Upper lobe of left lung (tissue), 6 donors: ENCODE measurements around the gene STAP2. TPM values are rescaled to one million over a fixed set of nuclear protein-coding genes. Genes with fewer than 3 reads are reported as not detected.
"Not testable (repeated sequence)": the region's sequence is repeated elsewhere in the genome, so short reads cannot be mapped to it uniquely, and the experiment has no call there.

Source experiments
- ATAC-seq, 2 donors: fragments of 200-7000 bp; cut with Tn5 transposase; one replicate each; pipeline ENCODE4 v1.9.1; 2022; ENCODE audit warnings: mild to moderate bottlenecking in 2 of 2, moderate library complexity in 2 of 2; ENCODE audit not compliant: low FRiP score in 2 of 2
- DNase-seq, 2 donors: peaks; one replicate each; pipeline ENCODE4 v3.0.0-alpha.2; 2019 to 2020
- H3K27ac ChIP-seq, 4 donors: fragments of 200-600 bp; sonication (generic); one replicate each; pipeline ENCODE4 v1.5.1; 2016 to 2019
- H3K27me3 ChIP-seq, 4 donors: fragments of 200-600 bp; sonication (generic); one replicate each; pipeline ENCODE4 v1.5.1; 2017 to 2019
- H3K36me3 ChIP-seq, 4 donors: fragments of 200-600 bp; sonication (generic); one replicate each; pipeline ENCODE4 v1.5.1; 2016 to 2019
- H3K4me1 ChIP-seq, 4 donors: fragments of 200-600 bp; sonication (generic); one replicate each; pipeline ENCODE4 v1.5.1; 2018 to 2019
- H3K4me3 ChIP-seq, 4 donors: fragments of 200-600 bp; sonication (generic); one replicate each; pipeline ENCODE4 v1.5.1; 2017 to 2019; ENCODE audit warnings: mild to moderate bottlenecking in 2 of 4, moderate library complexity in 1 of 4
- H3K9me3 ChIP-seq, 4 donors: fragments of 200-600 bp; sonication (generic); one replicate each; pipeline ENCODE4 v1.5.1; 2018 to 2019
- CTCF ChIP-seq, 6 experiments: fragments of 450-650 bp in 4 of 6; fragments of 200-600 bp in 2 of 6; sonication (generic) in 2 of 6; IDR thresholded peaks; one replicate each; pipeline ENCODE4 v1.5.1; 2016 to 2019; ENCODE audit warnings: antibody characterized with exemption in 6 of 6
- EP300 ChIP-seq, 4 donors: sonication (generic); formaldehyde crosslinking; IDR thresholded peaks; one replicate each; pipeline ENCODE4 v1.5.1; 2017; ENCODE audit warnings: antibody characterized with exemption in 4 of 4, control low read depth in 2 of 4
- POLR2A ChIP-seq, 4 donors: fragments of 450-650 bp; IDR thresholded peaks; one replicate each; pipeline ENCODE4 v1.5.1; 2016 to 2017; ENCODE audit warnings: antibody characterized with exemption in 4 of 4, mild to moderate bottlenecking in 2 of 4
- POLR2AphosphoS5 ChIP-seq, 2 donors: sonication (generic); formaldehyde crosslinking; IDR thresholded peaks; one replicate each; pipeline ENCODE4 v1.5.1; 2017; ENCODE audit warnings: antibody characterized with exemption in 2 of 2
- WGBS, 2 donors: methylation state at CpG; one replicate each; pipeline ENCODE4 v1.1.5; 2017 to 2018; 5-methylcytosine and 5-hydroxymethylcytosine counted together
- total RNA-seq, 6 donors: library from RNA; depleted of rRNA in 4 of 6; stranded (reverse); fragments of >200 nt in 4 of 6; gene quantifications; one replicate each; pipeline versions ENCODE4 v1.1.0 to v1.2.1, GENCODE V29; 2016 to 2021
- donor health status: DM: no; HTN: no; CAD: no; lungs with moderate emphysema.
- donor health status: DM: no; HTN: yes; CAD: no; lungs with severe emphysema.

STAP2 gene
- total RNA-seq, 6 donors from 2014 or later = 11.2 to 39.8 (median 14.7) TPM

DNA sequence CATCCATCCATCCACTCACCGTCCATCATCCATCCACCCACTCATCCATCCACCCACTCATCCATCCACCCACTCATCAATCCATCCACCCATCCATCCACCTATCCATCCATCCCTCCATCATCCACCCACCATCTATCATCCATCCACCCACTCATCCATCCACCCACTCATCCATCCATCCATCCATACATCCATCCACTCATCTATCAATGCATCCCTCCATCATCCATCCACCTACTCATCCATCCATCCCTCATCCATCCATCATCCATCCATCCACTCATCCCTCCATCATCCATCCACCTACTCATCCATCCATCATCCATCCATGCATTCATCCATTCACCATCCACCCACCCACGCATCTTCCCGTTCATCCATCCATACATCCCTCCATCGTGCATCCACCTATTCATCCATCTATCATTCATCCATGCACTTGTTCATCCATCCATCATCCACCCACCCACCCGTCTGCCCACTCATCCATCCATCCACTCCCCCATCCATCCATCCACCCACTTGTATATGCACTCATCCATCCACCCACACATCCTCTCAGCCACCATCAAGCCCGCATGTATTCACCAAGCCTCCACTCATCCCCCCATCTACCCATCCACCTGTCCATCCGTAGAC is 3.6 kb downstream of the STAP2 start:
- H3K9me3 ChIP-seq = no peaks in the 10 kb centered on the region
- TF ChIP-seq POLR2AphosphoS5 (IDR thresholded peaks at IDR 0.05) = no peak
- no peak for TF ChIP-seq POLR2A (IDR thresholded peaks at IDR 0.05)
- TF ChIP-seq CTCF (IDR thresholded peaks at IDR 0.05) = no peak
- TF ChIP-seq EP300 (IDR thresholded peaks at IDR 0.05) = no peak
- H3K27me3 ChIP-seq = no peaks in the 10 kb centered on the region
- H3K4me3 ChIP-seq = no peak overlapping the region
- no peak overlapping the region for H3K27ac ChIP-seq
- H3K36me3 ChIP-seq = no peaks in the 10 kb centered on the region
- peaks cover 7 to 16% (median 9%) of the 10 kb centered on the region in 4 donors for H3K4me1 ChIP-seq
- ATAC-seq = no peak
- 96 to 97% methylated on average over 7 of the region's 7 CpGs for WGBS, 2 donors
- DNase-seq = no peak

DNA sequence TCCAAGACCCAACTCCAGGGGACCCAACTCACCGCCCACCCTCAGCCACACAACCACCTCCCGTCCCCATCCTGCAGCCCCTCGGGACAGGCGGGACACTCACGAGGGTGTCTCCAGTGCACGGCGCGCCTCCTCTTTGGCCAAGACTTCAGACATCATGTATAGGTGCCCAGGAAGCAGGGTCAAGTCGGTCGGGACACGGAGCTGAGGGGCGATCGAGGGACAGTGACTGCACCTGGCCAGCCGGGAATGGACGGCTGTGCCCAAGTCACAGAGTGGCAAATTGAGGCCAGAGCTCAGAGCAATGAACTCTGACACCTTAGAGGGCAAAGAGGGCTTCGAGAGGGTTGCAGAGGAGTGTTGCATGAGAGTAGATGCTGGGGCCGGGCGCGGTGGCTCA is 8.8 kb downstream of the STAP2 start:
- 96 to 98% methylated on average over 19 of the region's 19 CpGs for WGBS, 2 donors
- Histone ChIP-seq H3K27ac (no peak overlapping the region), H3K4me1 (peaks cover 18 to 24% (median 21%) of the 10 kb centered on the region in 4 donors), H3K27me3 (no peaks in the 10 kb centered on the region), H3K9me3 (no peaks in the 10 kb centered on the region), H3K36me3 (no peaks in the 10 kb centered on the region), H3K4me3 (no peak overlapping the region)
- TF ChIP-seq POLR2AphosphoS5 (IDR thresholded peaks at IDR 0.05) (no peak), CTCF (IDR thresholded peaks at IDR 0.05) (no peak), EP300 (IDR thresholded peaks at IDR 0.05) (no peak), POLR2A (IDR thresholded peaks at IDR 0.05) (no peak)
- DNase-seq (no peak), ATAC-seq (no peak)

DNA sequence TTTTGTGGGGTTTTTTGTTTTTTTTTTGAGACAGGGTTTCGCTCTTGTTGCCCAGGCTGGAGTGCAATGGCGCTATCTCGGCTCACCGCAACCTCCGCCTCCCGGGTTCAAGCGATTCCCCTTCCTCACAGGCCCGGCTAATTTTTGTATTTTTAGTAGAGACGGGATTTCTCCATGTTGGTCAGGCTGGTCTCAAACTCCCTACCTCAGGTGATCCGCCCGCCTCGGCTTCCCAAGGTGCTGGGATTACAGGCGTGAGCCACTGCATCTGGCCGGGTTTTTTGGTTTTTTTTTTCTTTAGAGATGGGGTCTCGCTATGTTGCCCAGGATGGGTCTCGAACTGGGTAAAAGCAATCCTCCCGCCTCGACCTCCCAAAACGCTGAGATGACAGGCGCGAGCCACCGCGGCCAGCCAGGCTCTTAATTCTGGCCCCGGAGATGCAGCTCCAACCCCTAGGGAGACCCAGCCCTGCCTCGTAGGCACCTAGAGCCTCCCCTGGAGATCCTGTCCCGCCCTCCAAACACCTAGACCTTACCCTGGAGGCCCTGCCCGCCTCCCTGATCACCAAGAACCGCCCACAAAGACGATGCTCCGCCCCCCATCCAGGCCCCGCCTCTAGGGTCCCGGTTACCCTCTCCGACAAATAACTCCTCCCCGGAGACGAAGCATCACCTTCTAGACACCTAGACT is 9.5 kb downstream of the STAP2 start:
- H3K27ac ChIP-seq, H3K27me3 ChIP-seq, ATAC-seq, H3K9me3 ChIP-seq, H3K36me3 ChIP-seq: not testable (repeated sequence)
- peaks cover 18 to 24% (median 21%) of the 10 kb centered on the region in 4 donors for H3K4me1 ChIP-seq
- peak overlapping the region in 3 of 4 donors; percentile 34 to 47 (median 47) for H3K4me3 ChIP-seq
- WGBS, 2 donors = 60 to 74% methylated on average over 34 to 35 of the region's 35 CpGs
- peak in 1 of 2 donors; percentile 82 for DNase-seq

- peak; percentile 94 to 96 for ATAC-seq
- Histone ChIP-seq H3K9me3 (no peaks in the 10 kb centered on the region), H3K4me3 (peak overlapping the region in 3 of 4 donors; percentile 34 to 57 (median 47)), H3K36me3 (no peaks in the 10 kb centered on the region), H3K4me1 (peaks cover 18 to 24% (median 21%) of the 10 kb centered on the region in 4 donors), H3K27me3 (no peaks in the 10 kb centered on the region), H3K27ac (peak overlapping the region in 1 of 4 donors; percentile 61)
- 9 to 12% methylated on average over 20 to 23 of the region's 49 CpGs for WGBS, 2 donors
- TF ChIP-seq EP300 (IDR thresholded peaks at IDR 0.05) (no peak), POLR2AphosphoS5 (IDR thresholded peaks at IDR 0.05) (peak in 1 of 2 donors; percentile 18)
- peak; percentile 89 to 97 for DNase-seq
These were observed 10.2 kb downstream of the STAP2 start for GRCh38 chr19:4328243-4328990.

DNA sequence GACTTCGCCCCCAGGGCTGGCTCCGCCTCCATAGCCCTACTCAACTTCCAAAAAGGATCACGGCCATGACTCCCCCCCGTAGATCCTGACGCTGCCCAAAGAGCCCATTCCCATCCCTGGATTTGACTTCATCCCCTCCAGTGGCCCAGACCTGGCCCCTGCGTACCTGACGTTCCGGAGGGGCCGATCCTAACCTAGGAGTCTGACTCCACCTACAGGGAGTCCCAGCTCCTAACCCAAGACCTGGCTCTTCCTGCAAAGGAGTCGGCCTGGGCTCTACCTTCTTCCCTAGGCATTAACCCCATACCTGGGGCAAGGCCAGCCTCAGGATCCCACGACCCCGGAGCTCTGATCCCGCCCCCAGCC is 10.8 kb downstream of the STAP2 start:
- Histone ChIP-seq H3K36me3 (no peaks in the 10 kb centered on the region), H3K27ac (peak overlapping the region in 1 of 4 donors; percentile 61), H3K27me3 (no peaks in the 10 kb centered on the region), H3K4me1 (peaks cover 18 to 24% (median 21%) of the 10 kb centered on the region in 4 donors), H3K4me3 (peak overlapping the region; percentile 19 to 57 (median 40)), H3K9me3 (no peaks in the 10 kb centered on the region)
- TF ChIP-seq EP300 (IDR thresholded peaks at IDR 0.05) (no peak), POLR2AphosphoS5 (IDR thresholded peaks at IDR 0.05) (no peak), CTCF (IDR thresholded peaks at IDR 0.05) (no peak), POLR2A (IDR thresholded peaks at IDR 0.05) (no peak)
- 8 to 14% methylated on average over 2 to 12 of the region's 13 CpGs for WGBS, 2 donors
- DNase-seq (no peak), ATAC-seq (peak in 1 of 2 donors; percentile 28)
